HEK293 (cell line): Measurements from ENCODE around the gene HAUS5.

Experiments used
- CTCF ChIA-PET: fragments of 350-600 bp; formaldehyde crosslinking; extraction: SDS; loops from one replicate; lab custom pipeline; 2021; ENCODE audit warnings: antibody characterized with exemption; lab: Yijun Ruan, JAX
- POLR2A ChIA-PET: fragments of 300-600 bp; formaldehyde crosslinking; extraction: SDS; loops from one replicate; lab custom pipeline; 2020; ENCODE audit warnings: antibody characterized with exemption, inconsistent platforms; lab: Yijun Ruan, JAX
- H3K27ac ChIP-seq: fragments of 200-500 bp; sonication (Bioruptor generic); 2 replicates; pipeline ENCODE4 v1.5.1; 2014; ENCODE audit warnings: low read depth, low read length, control low read depth, inconsistent platforms; ENCODE audit errors: extremely low read depth
- H3K36me3 ChIP-seq, 2 experiments: fragments of 200-500 bp in 1 of 2; sonication (Bioruptor generic) in 1 of 2; 1 replicate in 1 of 2; 2 replicates in 1 of 2; pipeline ENCODE4 v1.5.1; 2014 to 2017; ENCODE audit warnings: inconsistent platforms in 2 of 2, low read length in 2 of 2; ENCODE audit not compliant: control insufficient read depth in 2 of 2, insufficient read depth in 1 of 2
- H3K4me1 ChIP-seq: fragments of 200-500 bp; sonication (Bioruptor generic); 2 replicates; pipeline ENCODE4 v1.5.1; 2014; ENCODE audit warnings: mild to moderate bottlenecking, low read length, inconsistent platforms; ENCODE audit not compliant: control insufficient read depth, insufficient read depth
- H3K4me3 ChIP-seq: 2 replicates; pipeline ENCODE4 v1.5.1; 2011; ENCODE audit warnings: low read depth, mild to moderate bottlenecking, control low read depth, low read length, moderate library complexity
- H3K9me3 ChIP-seq: fragments of 200-500 bp; sonication (Bioruptor generic); 2 replicates; pipeline ENCODE4 v1.5.1; 2014; ENCODE audit warnings: low read depth, low read length, inconsistent platforms; ENCODE audit not compliant: control insufficient read depth, insufficient read depth
- KLF7 ChIP-seq: fragments of 450-650 bp; formaldehyde crosslinking; IDR thresholded peaks from 2 replicates; pipeline ENCODE4 v1.5.1; 2016; ENCODE audit warnings: missing biosample characterization, missing genetic modification characterization, borderline replicate concordance
- SALL2 ChIP-seq: fragments of 450-650 bp; formaldehyde crosslinking; IDR thresholded peaks from 2 replicates; pipeline ENCODE4 v1.5.0; 2017; ENCODE audit warnings: missing biosample characterization, mild to moderate bottlenecking, missing genetic modification characterization, borderline replicate concordance
- SCRT1 ChIP-seq: fragments of 450-650 bp; formaldehyde crosslinking; IDR thresholded peaks from 2 replicates; pipeline ENCODE4 v1.5.1; 2016; ENCODE audit warnings: missing biosample characterization, missing genetic modification characterization, borderline replicate concordance
- SCRT2 ChIP-seq: fragments of 450-650 bp; formaldehyde crosslinking; IDR thresholded peaks from 2 replicates; pipeline ENCODE4 v1.5.1; 2016; ENCODE audit warnings: missing biosample characterization, missing genetic modification characterization
- ZBTB21 ChIP-seq: fragments of 450-650 bp; formaldehyde crosslinking; IDR thresholded peaks from 2 replicates; pipeline ENCODE4 v1.5.1; 2017; ENCODE audit warnings: missing biosample characterization, missing genetic modification characterization
- ZBTB7A ChIP-seq: fragments of 450-650 bp; formaldehyde crosslinking; IDR thresholded peaks from 2 replicates; pipeline ENCODE4 v1.5.1; 2016; ENCODE audit warnings: low read depth, missing biosample characterization, missing genetic modification characterization
- ZEB2 ChIP-seq: fragments of 450-650 bp; formaldehyde crosslinking; IDR thresholded peaks from 2 replicates; pipeline ENCODE4 v1.5.1; 2016; ENCODE audit warnings: missing biosample characterization, missing genetic modification characterization
- ZFP41 ChIP-seq: fragments of 450-650 bp; formaldehyde crosslinking; IDR thresholded peaks from 2 replicates; pipeline ENCODE4 v1.5.1; 2016; ENCODE audit warnings: missing biosample characterization, missing genetic modification characterization, borderline replicate concordance
- ZNF121 ChIP-seq: fragments of 450-650 bp; formaldehyde crosslinking; IDR thresholded peaks from 2 replicates; pipeline ENCODE4 v1.5.1; 2016; ENCODE audit warnings: missing biosample characterization, missing genetic modification characterization
- ZNF184 ChIP-seq: fragments of 450-650 bp; IDR thresholded peaks from 2 replicates; pipeline ENCODE4 v1.5.1; 2018; ENCODE audit warnings: missing biosample characterization, mild to moderate bottlenecking, missing genetic modification characterization
- ZNF2 ChIP-seq: fragments of 450-650 bp; formaldehyde crosslinking; IDR thresholded peaks from 2 replicates; pipeline ENCODE4 v1.5.1; 2016; ENCODE audit warnings: missing biosample characterization, missing genetic modification characterization
- ZNF549 ChIP-seq: fragments of 450-650 bp; IDR thresholded peaks from 2 replicates; pipeline ENCODE4 v1.5.1; 2018; ENCODE audit warnings: missing biosample characterization, missing genetic modification characterization, mild to moderate bottlenecking, inconsistent platforms, moderate library complexity
- TF ChIP-seq, protein P1 (sequence below): fragments of 450-650 bp; formaldehyde crosslinking; IDR thresholded peaks from 2 replicates; pipeline ENCODE4 v1.5.1; 2017; ENCODE audit warnings: missing biosample characterization, missing genetic modification characterization
- TF ChIP-seq, protein P2 (sequence below): fragments of 450-650 bp; formaldehyde crosslinking; IDR thresholded peaks from 2 replicates; pipeline ENCODE4 v1.5.1; 2016; ENCODE audit warnings: missing biosample characterization, missing genetic modification characterization

HAUS5 gene

DNA sequence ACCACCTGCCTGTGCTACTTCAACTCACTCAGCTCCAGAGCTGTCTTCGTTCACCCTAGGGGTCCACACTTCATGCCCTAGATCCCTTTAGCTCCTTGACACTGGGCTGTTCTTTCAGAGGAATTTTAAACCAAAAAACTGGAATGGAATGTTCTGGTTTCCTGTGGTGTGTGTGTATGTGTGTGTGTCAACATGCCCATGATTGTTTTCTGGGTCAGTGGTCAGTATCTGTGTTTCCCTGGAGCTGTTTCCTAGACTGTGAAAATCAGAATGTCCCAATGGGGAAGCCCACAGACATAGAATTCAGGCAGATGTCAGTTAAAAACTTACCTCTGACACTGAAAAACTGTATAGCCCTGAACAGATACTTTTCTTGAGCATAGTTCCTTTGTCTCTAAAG is 25.2 kb upstream of the HAUS5 start:
- H3K4me1 ChIP-seq: 0 out of 2 replicates have a peak, but pooled peaks cover 2% of the 10 kb centered on the region
- no peak overlapping the region for H3K4me3 ChIP-seq
- no peak overlapping the region for H3K27ac ChIP-seq
- no peak for TF ChIP-seq ZBTB21 (tag by site-specific recombination)
- TF ChIP-seq, protein P1, sequence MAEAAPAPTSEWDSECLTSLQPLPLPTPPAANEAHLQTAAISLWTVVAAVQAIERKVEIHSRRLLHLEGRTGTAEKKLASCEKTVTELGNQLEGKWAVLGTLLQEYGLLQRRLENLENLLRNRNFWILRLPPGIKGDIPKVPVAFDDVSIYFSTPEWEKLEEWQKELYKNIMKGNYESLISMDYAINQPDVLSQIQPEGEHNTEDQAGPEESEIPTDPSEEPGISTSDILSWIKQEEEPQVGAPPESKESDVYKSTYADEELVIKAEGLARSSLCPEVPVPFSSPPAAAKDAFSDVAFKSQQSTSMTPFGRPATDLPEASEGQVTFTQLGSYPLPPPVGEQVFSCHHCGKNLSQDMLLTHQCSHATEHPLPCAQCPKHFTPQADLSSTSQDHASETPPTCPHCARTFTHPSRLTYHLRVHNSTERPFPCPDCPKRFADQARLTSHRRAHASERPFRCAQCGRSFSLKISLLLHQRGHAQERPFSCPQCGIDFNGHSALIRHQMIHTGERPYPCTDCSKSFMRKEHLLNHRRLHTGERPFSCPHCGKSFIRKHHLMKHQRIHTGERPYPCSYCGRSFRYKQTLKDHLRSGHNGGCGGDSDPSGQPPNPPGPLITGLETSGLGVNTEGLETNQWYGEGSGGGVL: no peak
- TF ChIP-seq KLF7 (tag by site-specific recombination): no peak
- TF ChIP-seq ZNF184 (tag by site-specific recombination): no peak
- no peak for TF ChIP-seq ZBTB7A
- TF ChIP-seq ZNF121 (tag by site-specific recombination): no peak
- no peaks in the 10 kb centered on the region for H3K36me3 ChIP-seq
- ChIA-PET CTCF (interaction anchor here (0.8 to 2.0 kb wide), 6 partner anchors 14 to 234 kb away, joined by 3 to 8 read pairs (median 4); no protein-coding TSS in a partner anchor), POLR2A (interaction anchor here (0.6 to 1.4 kb wide), 2 partner anchors 25 to 110 kb away, joined by 3 to 6 read pairs; partner anchors contain the start of gene HAUS5)
- H3K9me3 ChIP-seq: no peaks in the 10 kb centered on the region; the same call in 1 of the 2 replicates

GRCh38 chr19:35590875-35591274 is 21.7 kb upstream of the HAUS5 start:
- Histone ChIP-seq H3K9me3 (no peaks in the 10 kb centered on the region; the same call in 1 of the 2 replicates), H3K4me3 (no peak overlapping the region), H3K4me1 (0 out of 2 replicates have a peak, but pooled peaks cover 2% of the 10 kb centered on the region), H3K27ac (no peak overlapping the region), H3K36me3 (no peaks in the 10 kb centered on the region; a peak in 1 of 3 replicates)
- TF ChIP-seq ZNF549 (tag by site-specific recombination) (no peak), ZNF121 (tag by site-specific recombination) (peak; percentile 80)
- CTCF ChIA-PET: interaction anchor here (0.6 to 5.3 kb wide), 7 partner anchors 15 to 646 kb away, joined by 3 to 52 read pairs (median 7); no protein-coding TSS in a partner anchor
- POLR2A ChIA-PET: interaction anchor here (0.6 to 1.2 kb wide), 2 partner anchors 37 to 51 kb away, joined by 3 to 4 read pairs; no protein-coding TSS in a partner anchor

GRCh38 chr19:35592226-35592625 is 20.3 kb upstream of the HAUS5 start:
- 0 out of 2 replicates have a peak, but pooled peaks cover 2% of the 10 kb centered on the region for H3K4me1 ChIP-seq
- ChIA-PET CTCF (interaction anchor here (0.6 to 5.3 kb wide), 47 partner anchors 8 to 1883 kb away, joined by 3 to 52 read pairs (median 4); partner anchors contain the start of genes FFAR1 and HAUS5), POLR2A (interaction anchor here (0.7 to 0.8 kb wide), 2 partner anchors 10 to 35 kb away, joined by 4 read pairs; no protein-coding TSS in a partner anchor)
- no peaks in the 10 kb centered on the region; the same call in 1 of the 2 replicates for H3K9me3 ChIP-seq
- TF ChIP-seq ZNF2 (tag by site-specific recombination) (0 out of 2 replicates have a peak, but pooled peaks have one; percentile 29), SCRT2 (tag by site-specific recombination) (peak; percentile 39; the same call in 1 of the 2 replicates), SALL2 (tag by site-specific recombination) (no peak), SCRT1 (tag by site-specific recombination) (0 out of 2 replicates have a peak, but pooled peaks have one; percentile 33), ZEB2 (tag by site-specific recombination) (0 out of 2 replicates have a peak, but pooled peaks have one; percentile 19), ZFP41 (tag by site-specific recombination) (no peak)
- TF ChIP-seq, protein P2, sequence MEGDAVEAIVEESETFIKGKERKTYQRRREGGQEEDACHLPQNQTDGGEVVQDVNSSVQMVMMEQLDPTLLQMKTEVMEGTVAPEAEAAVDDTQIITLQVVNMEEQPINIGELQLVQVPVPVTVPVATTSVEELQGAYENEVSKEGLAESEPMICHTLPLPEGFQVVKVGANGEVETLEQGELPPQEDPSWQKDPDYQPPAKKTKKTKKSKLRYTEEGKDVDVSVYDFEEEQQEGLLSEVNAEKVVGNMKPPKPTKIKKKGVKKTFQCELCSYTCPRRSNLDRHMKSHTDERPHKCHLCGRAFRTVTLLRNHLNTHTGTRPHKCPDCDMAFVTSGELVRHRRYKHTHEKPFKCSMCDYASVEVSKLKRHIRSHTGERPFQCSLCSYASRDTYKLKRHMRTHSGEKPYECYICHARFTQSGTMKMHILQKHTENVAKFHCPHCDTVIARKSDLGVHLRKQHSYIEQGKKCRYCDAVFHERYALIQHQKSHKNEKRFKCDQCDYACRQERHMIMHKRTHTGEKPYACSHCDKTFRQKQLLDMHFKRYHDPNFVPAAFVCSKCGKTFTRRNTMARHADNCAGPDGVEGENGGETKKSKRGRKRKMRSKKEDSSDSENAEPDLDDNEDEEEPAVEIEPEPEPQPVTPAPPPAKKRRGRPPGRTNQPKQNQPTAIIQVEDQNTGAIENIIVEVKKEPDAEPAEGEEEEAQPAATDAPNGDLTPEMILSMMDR (tag by site-specific recombination): 0 out of 2 replicates have a peak, but pooled peaks have one; percentile 34
- no peaks in the 10 kb centered on the region; a peak in 1 of 3 replicates for H3K36me3 ChIP-seq
- no peak overlapping the region for H3K4me3 ChIP-seq
- H3K27ac ChIP-seq: no peak overlapping the region
